ENCODE results near the gene HABP4. TPM values are rescaled to one million over a fixed set of nuclear protein-coding genes. Genes with fewer than 3 reads are reported as not detected.

The HABP4 gene
- polyA plus RNA-seq, 2 of the 4 experiments (the other 2 are of a cell fraction) = 12.4 to 12.8 TPM

- Histone ChIP-seq H3K4me3 (no peak overlapping the region), H3K4me1 (no peaks in the 10 kb centered on the region), H3K27ac (no peak overlapping the region), H3K9me3 (no peaks in the 10 kb centered on the region), H3K4me2 (no peak overlapping the region)
- ChIA-PET POLR2A (interaction anchor here (0.9 kb wide), 1 partner anchor 9 kb away, joined by 3 read pairs; no protein-coding TSS in a partner anchor), CTCF (interaction anchor here (0.7 to 2.0 kb wide), 6 partner anchors 11 to 1543 kb away, joined by 3 to 6 read pairs (median 4); no protein-coding TSS in a partner anchor)
- no peak for FAIRE-seq
- TF ChIP-seq FOXS1 (CRISPR knock-in tag; IDR thresholded peaks at IDR 0.05) (no peak), CHD2 (IDR thresholded peaks at IDR 0.05; ENCODE audit: low read length, partially characterized antibody) (no peak), HOXA7 (CRISPR knock-in tag; IDR thresholded peaks at IDR 0.05) (no peak), RARB (CRISPR knock-in tag; IDR thresholded peaks at IDR 0.05) (no peak), E2F6 (IDR thresholded peaks at IDR 0.05; ENCODE audit: borderline replicate concordance, low read depth) (no peak), FOSL2 (IDR thresholded peaks at IDR 0.05) (no peak), FOSL2 (CRISPR knock-in tag; IDR thresholded peaks at IDR 0.05) (no peak), NR3C1 (IDR thresholded peaks at IDR 0.05) (no peak), HES2 (IDR thresholded peaks at IDR 0.05) (no peak), MAZ (IDR thresholded peaks at IDR 0.05; ENCODE audit: borderline replicate concordance, low read depth, low read length) (no peak), TP53 (CRISPR knock-in tag; IDR thresholded peaks at IDR 0.05) (no peak), HEYL (CRISPR knock-in tag; IDR thresholded peaks at IDR 0.05) (no peak), POLR2A (IDR thresholded peaks at IDR 0.05; ENCODE audit: low read length) (no peak), JUN (IDR thresholded peaks at IDR 0.05) (no peak), CBX2 (IDR thresholded peaks at IDR 0.05; ENCODE audit: borderline replicate concordance, low read depth) (no peak), GATA3 (IDR thresholded peaks at IDR 0.05; ENCODE audit: borderline replicate concordance) (no peak), ESRRA (IDR thresholded peaks at IDR 0.05; ENCODE audit: borderline replicate concordance, low read length) (no peak)
- ATAC-seq = no peak
- DNase-seq (ENCODE audit: low read depth in 1 of 2, low spot score in 1 of 2) = no peak
- WGBS (ENCODE audit: missing lambda C conversion rate) = 62% methylated on average over 5 of the region's 5 CpGs
These were observed 9.2 kb upstream of the HABP4 start for GRCh38 chr9:96440671-96441199.

GRCh38 chr9:96441798-96442445, 8.0 kb upstream of the HABP4 start:
- 83% methylated on average over 5 of the region's 5 CpGs for WGBS (ENCODE audit: missing lambda C conversion rate)
- Histone ChIP-seq H3K4me1 (no peaks in the 10 kb centered on the region), H3K27ac (no peak overlapping the region), H3K4me3 (no peak overlapping the region), H3K4me2 (no peak overlapping the region), H3K9me3 (no peaks in the 10 kb centered on the region)
- TF ChIP-seq ZSCAN20 (CRISPR knock-in tag; IDR thresholded peaks at IDR 0.05) (no peak), CBX2 (IDR thresholded peaks at IDR 0.05; ENCODE audit: borderline replicate concordance, low read depth) (no peak), RAD21 (conservative IDR thresholded peaks at IDR 0.05 in 1 of 2, IDR thresholded peaks at IDR 0.05 in 1 of 2) (peak; percentile 51 to 70), SMC3 (IDR thresholded peaks at IDR 0.05) (peak; percentile 39), RNF2 (IDR thresholded peaks at IDR 0.05; ENCODE audit: borderline replicate concordance, low read depth) (no peak), TP53 (CRISPR knock-in tag; IDR thresholded peaks at IDR 0.05) (no peak), CTCF (IDR thresholded peaks at IDR 0.05) (peak; percentile 50), USF2 (IDR thresholded peaks at IDR 0.05) (no peak)
- FAIRE-seq = no peak
- peak in 1 of 2 experiments; percentile 47; a peak in 3 of 6 replicates for ATAC-seq
- ChIA-PET CTCF (interaction anchor here (0.5 to 2.0 kb wide), 10 partner anchors 8 to 225 kb away, joined by 3 to 12 read pairs (median 3); partner anchors contain the start of gene HABP4), POLR2A (no interaction called here)
- DNase-seq (ENCODE audit: low read depth in 1 of 2, low spot score in 1 of 2) = peak in 1 of 2 experiments; percentile 56

Measured in A549 (cell line).